ENCODE measurements around the gene WDFY3.

GRCh38 chr4:84901740-84902281 is 64.7 kb downstream of the WDFY3 start:
- TF ChIP-seq ZNF274 (IDR thresholded peaks at IDR 0.05; ENCODE audit: low read depth, low read length), result no peak
- TF ChIP-seq POLR2AphosphoS5 (IDR thresholded peaks at IDR 0.05; ENCODE audit: low read depth, low read length), result no peak
- TF ChIP-seq EZH2 (IDR thresholded peaks at IDR 0.05), result no peak
- TF ChIP-seq ZFX (IDR thresholded peaks at IDR 0.05), result no peak
- no peak for TF ChIP-seq YY1 (IDR thresholded peaks at IDR 0.05; ENCODE audit: extremely low read depth, insufficient replicate concordance, low read depth, low read length)
- TF ChIP-seq SIN3A (IDR thresholded peaks at IDR 0.05; ENCODE audit: low read depth), result no peak
- TF ChIP-seq, protein P1, sequence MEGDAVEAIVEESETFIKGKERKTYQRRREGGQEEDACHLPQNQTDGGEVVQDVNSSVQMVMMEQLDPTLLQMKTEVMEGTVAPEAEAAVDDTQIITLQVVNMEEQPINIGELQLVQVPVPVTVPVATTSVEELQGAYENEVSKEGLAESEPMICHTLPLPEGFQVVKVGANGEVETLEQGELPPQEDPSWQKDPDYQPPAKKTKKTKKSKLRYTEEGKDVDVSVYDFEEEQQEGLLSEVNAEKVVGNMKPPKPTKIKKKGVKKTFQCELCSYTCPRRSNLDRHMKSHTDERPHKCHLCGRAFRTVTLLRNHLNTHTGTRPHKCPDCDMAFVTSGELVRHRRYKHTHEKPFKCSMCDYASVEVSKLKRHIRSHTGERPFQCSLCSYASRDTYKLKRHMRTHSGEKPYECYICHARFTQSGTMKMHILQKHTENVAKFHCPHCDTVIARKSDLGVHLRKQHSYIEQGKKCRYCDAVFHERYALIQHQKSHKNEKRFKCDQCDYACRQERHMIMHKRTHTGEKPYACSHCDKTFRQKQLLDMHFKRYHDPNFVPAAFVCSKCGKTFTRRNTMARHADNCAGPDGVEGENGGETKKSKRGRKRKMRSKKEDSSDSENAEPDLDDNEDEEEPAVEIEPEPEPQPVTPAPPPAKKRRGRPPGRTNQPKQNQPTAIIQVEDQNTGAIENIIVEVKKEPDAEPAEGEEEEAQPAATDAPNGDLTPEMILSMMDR (IDR thresholded peaks at IDR 0.05 in 2 of 3, conservative IDR thresholded peaks at IDR 0.05 in 1 of 3; ENCODE audit: borderline replicate concordance in 1 of 3, insufficient read depth in 1 of 3, low read depth in 2 of 3, low read length in 2 of 3), result no peak
- no peak for TF ChIP-seq TCF7L2 (IDR thresholded peaks at IDR 0.05; ENCODE audit: borderline replicate concordance, extremely low read depth, insufficient read depth, insufficient read length)
- no peak for TF ChIP-seq REST (IDR thresholded peaks at IDR 0.05; ENCODE audit: low read depth)
- TF ChIP-seq SRF (IDR thresholded peaks at IDR 0.05; ENCODE audit: low read depth), result no peak
- TF ChIP-seq JUND (IDR thresholded peaks at IDR 0.05), result no peak

Data from HCT116 (cell line).